HFF-Myc (cell line): ENCODE data around the gene SLC38A1.
"Not testable (repeated sequence)": the region's sequence is repeated elsewhere in the genome, so short reads cannot be mapped to it uniquely, and the experiment has no call there.

ENCODE experiments used
- DNase-seq: peaks from one replicate; pipeline ENCODE4 v3.0.0-alpha.2; 2011; ENCODE audit warnings: low read depth; ENCODE audit errors: extremely low read depth
- H3K4me3 ChIP-seq: replicated peaks from 2 replicates; pipeline ENCODE4 v1.5.1; 2011; ENCODE audit warnings: low read depth, mild to moderate bottlenecking, control low read depth, low read length
- CTCF ChIP-seq: IDR thresholded peaks from 2 replicates; pipeline ENCODE4 v1.5.1; 2012; ENCODE audit warnings: mild to moderate bottlenecking, low read depth, low read length, control low read depth; ENCODE audit errors: missing control alignments

The SLC38A1 gene

GRCh38 chr12:46296822-46297221 lies 28.0 kb upstream of the SLC38A1 start:
- TF ChIP-seq CTCF = no peak
- DNase-seq = no peak
- H3K4me3 ChIP-seq = no peak overlapping the region

- TF ChIP-seq CTCF = no peak
- H3K4me3 ChIP-seq = no peak overlapping the region
- DNase-seq = no peak
These were observed 24.0 kb upstream of the SLC38A1 start for GRCh38 chr12:46292754-46293402.

- DNase-seq, H3K4me3 ChIP-seq: not testable (repeated sequence)
These were observed 23.1 kb upstream of the SLC38A1 start for GRCh38 chr12:46291953-46292352.

- not testable (repeated sequence) for H3K4me3 ChIP-seq, DNase-seq
These were observed 16.3 kb upstream of the SLC38A1 start for GRCh38 chr12:46285177-46285576.

- TF ChIP-seq CTCF = no peak
- no peak for DNase-seq
- no peak overlapping the region for H3K4me3 ChIP-seq
These were observed 14.0 kb upstream of the SLC38A1 start for GRCh38 chr12:46282829-46283228.

GRCh38 chr12:46276756-46277155 lies 7.9 kb upstream of the SLC38A1 start:
- TF ChIP-seq CTCF = no peak
- no peak for DNase-seq
- H3K4me3 ChIP-seq = no peak overlapping the region

- TF ChIP-seq CTCF = no peak
- DNase-seq = no peak
- no peak overlapping the region for H3K4me3 ChIP-seq
These were observed 3.0 kb upstream of the SLC38A1 start for GRCh38 chr12:46271863-46272262.
